ENCODE measurements around the gene NDUFB3.

DNA sequence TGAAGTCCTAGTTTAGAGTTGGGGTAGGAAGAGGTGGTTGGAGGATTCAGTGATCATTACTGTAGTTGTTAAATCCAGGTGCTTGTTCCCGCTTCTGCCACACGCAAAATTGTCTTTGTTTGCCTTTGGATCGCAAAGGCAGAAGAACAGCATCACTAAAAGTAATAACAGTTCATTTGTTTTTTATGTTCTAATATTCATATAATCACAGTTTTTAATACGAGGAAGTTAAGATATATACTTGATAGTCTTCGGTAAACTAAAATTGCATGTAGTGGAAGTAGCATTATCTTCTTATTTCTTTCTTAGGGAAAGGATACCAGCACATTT lies 365 bp downstream of the NDUFB3 start:
- TF ChIP-seq, protein P1, sequence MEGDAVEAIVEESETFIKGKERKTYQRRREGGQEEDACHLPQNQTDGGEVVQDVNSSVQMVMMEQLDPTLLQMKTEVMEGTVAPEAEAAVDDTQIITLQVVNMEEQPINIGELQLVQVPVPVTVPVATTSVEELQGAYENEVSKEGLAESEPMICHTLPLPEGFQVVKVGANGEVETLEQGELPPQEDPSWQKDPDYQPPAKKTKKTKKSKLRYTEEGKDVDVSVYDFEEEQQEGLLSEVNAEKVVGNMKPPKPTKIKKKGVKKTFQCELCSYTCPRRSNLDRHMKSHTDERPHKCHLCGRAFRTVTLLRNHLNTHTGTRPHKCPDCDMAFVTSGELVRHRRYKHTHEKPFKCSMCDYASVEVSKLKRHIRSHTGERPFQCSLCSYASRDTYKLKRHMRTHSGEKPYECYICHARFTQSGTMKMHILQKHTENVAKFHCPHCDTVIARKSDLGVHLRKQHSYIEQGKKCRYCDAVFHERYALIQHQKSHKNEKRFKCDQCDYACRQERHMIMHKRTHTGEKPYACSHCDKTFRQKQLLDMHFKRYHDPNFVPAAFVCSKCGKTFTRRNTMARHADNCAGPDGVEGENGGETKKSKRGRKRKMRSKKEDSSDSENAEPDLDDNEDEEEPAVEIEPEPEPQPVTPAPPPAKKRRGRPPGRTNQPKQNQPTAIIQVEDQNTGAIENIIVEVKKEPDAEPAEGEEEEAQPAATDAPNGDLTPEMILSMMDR (IDR thresholded peaks at IDR 0.05): no peak
- no peak for TF ChIP-seq POLR2A (IDR thresholded peaks at IDR 0.05)

Data from body of pancreas (tissue), 4 donors.